Measurements from ENCODE around the gene SORCS2.

DNA sequence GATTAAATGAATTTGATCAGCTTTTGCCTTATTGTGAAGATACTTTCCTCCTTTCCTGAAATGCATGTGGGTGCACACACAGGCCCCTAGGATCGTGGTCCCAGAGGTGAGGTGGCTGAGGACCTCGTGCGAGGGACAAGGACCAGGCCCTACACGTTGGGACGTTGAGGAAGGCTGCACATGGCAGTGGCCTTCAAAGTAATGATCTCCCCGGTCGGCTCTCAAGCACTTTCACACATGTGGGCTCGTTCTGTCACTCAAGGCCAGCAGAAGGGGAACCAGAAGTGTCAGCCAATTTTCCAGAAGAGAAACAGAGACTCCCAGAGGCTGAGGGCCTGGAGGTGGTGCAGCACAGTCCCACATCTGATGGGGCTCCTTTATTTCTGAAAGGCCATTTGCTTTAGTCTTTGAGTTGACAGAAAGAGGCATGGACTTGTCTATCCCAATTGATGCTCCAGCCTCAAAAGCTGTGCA is 550.5 kb downstream of the SORCS2 start:
- TF ChIP-seq, protein P1, sequence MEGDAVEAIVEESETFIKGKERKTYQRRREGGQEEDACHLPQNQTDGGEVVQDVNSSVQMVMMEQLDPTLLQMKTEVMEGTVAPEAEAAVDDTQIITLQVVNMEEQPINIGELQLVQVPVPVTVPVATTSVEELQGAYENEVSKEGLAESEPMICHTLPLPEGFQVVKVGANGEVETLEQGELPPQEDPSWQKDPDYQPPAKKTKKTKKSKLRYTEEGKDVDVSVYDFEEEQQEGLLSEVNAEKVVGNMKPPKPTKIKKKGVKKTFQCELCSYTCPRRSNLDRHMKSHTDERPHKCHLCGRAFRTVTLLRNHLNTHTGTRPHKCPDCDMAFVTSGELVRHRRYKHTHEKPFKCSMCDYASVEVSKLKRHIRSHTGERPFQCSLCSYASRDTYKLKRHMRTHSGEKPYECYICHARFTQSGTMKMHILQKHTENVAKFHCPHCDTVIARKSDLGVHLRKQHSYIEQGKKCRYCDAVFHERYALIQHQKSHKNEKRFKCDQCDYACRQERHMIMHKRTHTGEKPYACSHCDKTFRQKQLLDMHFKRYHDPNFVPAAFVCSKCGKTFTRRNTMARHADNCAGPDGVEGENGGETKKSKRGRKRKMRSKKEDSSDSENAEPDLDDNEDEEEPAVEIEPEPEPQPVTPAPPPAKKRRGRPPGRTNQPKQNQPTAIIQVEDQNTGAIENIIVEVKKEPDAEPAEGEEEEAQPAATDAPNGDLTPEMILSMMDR (IDR thresholded peaks at IDR 0.05; ENCODE audit: control extremely low read depth in 1 of 3, insufficient read depth in 1 of 3, low read depth in 1 of 3, low read length in 3 of 3): no peak
- TF ChIP-seq TBP (IDR thresholded peaks at IDR 0.05; ENCODE audit: low read depth, low read length) (no peak), POLR2A (IDR thresholded peaks at IDR 0.05; ENCODE audit: control extremely low read depth in 1 of 2, low read depth in 2 of 2, low read length in 2 of 2) (no peak), JUND (IDR thresholded peaks at IDR 0.05; ENCODE audit: low read length) (no peak), MAFK (IDR thresholded peaks at IDR 0.05; ENCODE audit: low read depth, low read length) (no peak), TEAD4 (IDR thresholded peaks at IDR 0.05; ENCODE audit: low read depth, low read length) (no peak), SRF (IDR thresholded peaks at IDR 0.05; ENCODE audit: low read depth, low read length) (no peak), EGR1 (IDR thresholded peaks at IDR 0.05; ENCODE audit: borderline replicate concordance, low read depth, low read length) (no peak), POLR2AphosphoS5 (IDR thresholded peaks at IDR 0.05; ENCODE audit: low read depth, low read length) (no peak), CEBPB (IDR thresholded peaks at IDR 0.05; ENCODE audit: low read depth, low read length) (no peak), EZH2 (IDR thresholded peaks at IDR 0.05; ENCODE audit: low read depth, low read length, severe bottlenecking) (no peak)
- TF ChIP-seq, protein P2, sequence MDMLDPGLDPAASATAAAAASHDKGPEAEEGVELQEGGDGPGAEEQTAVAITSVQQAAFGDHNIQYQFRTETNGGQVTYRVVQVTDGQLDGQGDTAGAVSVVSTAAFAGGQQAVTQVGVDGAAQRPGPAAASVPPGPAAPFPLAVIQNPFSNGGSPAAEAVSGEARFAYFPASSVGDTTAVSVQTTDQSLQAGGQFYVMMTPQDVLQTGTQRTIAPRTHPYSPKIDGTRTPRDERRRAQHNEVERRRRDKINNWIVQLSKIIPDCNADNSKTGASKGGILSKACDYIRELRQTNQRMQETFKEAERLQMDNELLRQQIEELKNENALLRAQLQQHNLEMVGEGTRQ (IDR thresholded peaks at IDR 0.05; ENCODE audit: low read length): no peak
